HepG2 (cell line): ENCODE data around the gene CST4.
A peak's percentile ranks its signal among the peaks of the same experiment; 100 is the strongest.

Source experiments
- HNRNPK ChIP-seq: fragments of 200-400 bp; formaldehyde crosslinking; IDR thresholded peaks from 2 replicates; pipeline ENCODE4 v1.6.1; 2018; ENCODE audit warnings: low read length, low read depth, moderate library complexity, mild to moderate bottlenecking; ENCODE audit not compliant: poor library complexity, severe bottlenecking
- HNRNPL ChIP-seq: fragments of 200-400 bp; formaldehyde crosslinking; IDR thresholded peaks from 2 replicates; pipeline ENCODE4 v1.6.1; 2017; ENCODE audit warnings: mild to moderate bottlenecking, low read depth, low read length
- JDP2 ChIP-seq: sonication (generic); formaldehyde crosslinking; IDR thresholded peaks from 2 replicates; pipeline ENCODE4 v1.8.1; 2022; ENCODE audit warnings: missing genetic modification reagents, borderline replicate concordance
- PPARG ChIP-seq: conservative IDR thresholded peaks from 2 replicates; pipeline ENCODE4 v1.6.1; 2016; ENCODE audit warnings: missing biosample characterization, missing genetic modification reagents
- RAD21 ChIP-seq: fragments of 450-650 bp; formaldehyde crosslinking; IDR thresholded peaks from 2 replicates; pipeline ENCODE4 v1.5.0; 2020; ENCODE audit warnings: mild to moderate bottlenecking
- RELA ChIP-seq: sonication (generic); formaldehyde crosslinking; IDR thresholded peaks from 2 replicates; pipeline ENCODE4 v1.4.0; 2020; ENCODE audit warnings: missing genetic modification reagents
- TAF1 ChIP-seq: sonication (generic); formaldehyde crosslinking; IDR thresholded peaks from 2 replicates; pipeline ENCODE4 v1.4.0; 2020; ENCODE audit warnings: missing genetic modification reagents
- USF2 ChIP-seq, 2 experiments: sonication (generic) in 1 of 2; formaldehyde crosslinking in 1 of 2; IDR thresholded peaks; 2 replicates each; pipeline versions ENCODE4 v1.5.1 to v1.6.1; 2011 to 2020; ENCODE audit warnings: borderline replicate concordance in 1 of 2, low read depth in 1 of 2, low read length in 1 of 2, mild to moderate bottlenecking in 1 of 2, missing genetic modification reagents in 1 of 2, moderate library complexity in 1 of 2
- ZNF281 ChIP-seq: sonication (generic); formaldehyde crosslinking; IDR thresholded peaks from 2 replicates; pipeline ENCODE4 v1.4.0; 2020; ENCODE audit warnings: missing genetic modification reagents, borderline replicate concordance
- ZNF33A ChIP-seq: sonication (generic); formaldehyde crosslinking; IDR thresholded peaks from 2 replicates; pipeline ENCODE4 v1.5.1; 2020; ENCODE audit warnings: missing genetic modification reagents, mild to moderate bottlenecking, moderate library complexity, borderline replicate concordance
- ZNF570 ChIP-seq: sonication (generic); formaldehyde crosslinking; IDR thresholded peaks from 2 replicates; pipeline ENCODE4 v1.4.0; 2020; ENCODE audit warnings: mild to moderate bottlenecking, missing genetic modification reagents, borderline replicate concordance
- ZNF780A ChIP-seq: sonication (generic); formaldehyde crosslinking; IDR thresholded peaks from 2 replicates; pipeline ENCODE4 v1.8.0; 2022; ENCODE audit warnings: mild to moderate bottlenecking, missing genetic modification reagents, moderate library complexity
- ZSCAN22 ChIP-seq: sonication (generic); formaldehyde crosslinking; IDR thresholded peaks from 2 replicates; pipeline ENCODE4 v1.4.0; 2020; ENCODE audit warnings: mild to moderate bottlenecking, missing genetic modification reagents
- TF ChIP-seq, protein P1 (sequence below): sonication (generic); formaldehyde crosslinking; IDR thresholded peaks from 2 replicates; pipeline ENCODE4 v1.5.0; 2020; ENCODE audit warnings: mild to moderate bottlenecking, missing genetic modification reagents, moderate library complexity

DNA sequence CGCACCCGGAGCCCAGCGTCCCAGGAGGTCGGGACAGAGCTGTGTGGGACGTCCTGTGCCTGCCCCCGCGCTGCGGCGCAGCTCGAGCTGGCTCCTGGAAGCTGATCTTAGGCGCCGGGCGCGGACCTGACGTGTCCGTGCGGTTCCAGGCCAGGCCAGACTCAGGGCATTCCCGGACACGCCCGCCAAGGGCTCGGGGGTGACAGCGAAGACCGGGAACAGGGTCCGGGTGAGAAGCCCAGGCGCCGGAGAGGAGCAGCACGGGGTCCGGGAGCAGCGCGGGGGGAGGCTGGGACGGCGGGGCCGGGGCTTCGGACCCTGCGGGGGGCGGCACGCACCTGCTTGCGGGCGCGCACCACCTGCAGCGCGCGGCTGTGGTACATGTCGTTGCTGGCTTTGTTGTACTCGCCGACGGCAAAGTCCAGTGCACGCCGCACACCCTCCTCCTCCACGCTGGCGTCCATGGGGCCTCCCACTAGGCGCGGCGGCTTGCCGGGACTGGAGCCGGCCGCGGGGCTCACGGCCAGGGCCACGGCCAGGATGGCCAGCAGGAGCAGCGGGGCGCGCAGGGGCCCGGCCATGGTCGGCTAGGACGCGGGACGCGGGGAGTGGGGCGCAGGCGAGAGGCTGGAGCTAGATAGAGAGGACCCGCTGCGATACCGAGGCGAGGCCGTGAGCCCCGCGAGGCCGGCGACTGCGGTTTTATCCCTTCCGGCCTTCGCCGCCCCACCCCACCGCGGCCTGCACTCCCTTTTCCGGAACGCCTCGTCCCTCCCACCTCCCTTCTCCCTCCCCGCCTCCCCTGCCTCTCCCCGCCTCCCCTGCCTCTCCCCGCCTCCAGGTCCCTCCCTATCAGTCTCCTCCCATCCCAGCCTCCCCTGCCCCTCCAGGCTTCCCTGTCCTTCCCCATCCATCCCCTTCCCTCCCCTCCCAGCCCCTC is 51.3 kb downstream of the CST4 start, which contains the start of gene CST3:
- TF ChIP-seq RAD21 (CRISPR knock-in tag) (peak; percentile 81), ZNF281 (peak; percentile 36; the same call in 1 of the 2 replicates), HNRNPL (no peak), TAF1 (CRISPR knock-in tag) (peak; percentile 93), PPARG (CRISPR knock-in tag) (no peak), HNRNPK (peak; percentile 98), ZSCAN22 (CRISPR knock-in tag) (peak; percentile 73; the same call in 1 of the 2 replicates), ZNF33A (CRISPR knock-in tag) (no peak), ZNF780A (CRISPR knock-in tag) (no peak), USF2 (IDR thresholded peaks at IDR 0.05; ENCODE audit: low read depth, low read length) (no peak), USF2 (CRISPR knock-in tag; IDR thresholded peaks at IDR 0.05; ENCODE audit: borderline replicate concordance) (peak; percentile 33; the same call in 1 of the 2 replicates), ZNF570 (peak; percentile 89), RELA (CRISPR knock-in tag) (peak; percentile 36; the same call in 1 of the 2 replicates), JDP2 (CRISPR knock-in tag) (peak; percentile 55; the same call in 1 of the 2 replicates)
- TF ChIP-seq, protein P1, sequence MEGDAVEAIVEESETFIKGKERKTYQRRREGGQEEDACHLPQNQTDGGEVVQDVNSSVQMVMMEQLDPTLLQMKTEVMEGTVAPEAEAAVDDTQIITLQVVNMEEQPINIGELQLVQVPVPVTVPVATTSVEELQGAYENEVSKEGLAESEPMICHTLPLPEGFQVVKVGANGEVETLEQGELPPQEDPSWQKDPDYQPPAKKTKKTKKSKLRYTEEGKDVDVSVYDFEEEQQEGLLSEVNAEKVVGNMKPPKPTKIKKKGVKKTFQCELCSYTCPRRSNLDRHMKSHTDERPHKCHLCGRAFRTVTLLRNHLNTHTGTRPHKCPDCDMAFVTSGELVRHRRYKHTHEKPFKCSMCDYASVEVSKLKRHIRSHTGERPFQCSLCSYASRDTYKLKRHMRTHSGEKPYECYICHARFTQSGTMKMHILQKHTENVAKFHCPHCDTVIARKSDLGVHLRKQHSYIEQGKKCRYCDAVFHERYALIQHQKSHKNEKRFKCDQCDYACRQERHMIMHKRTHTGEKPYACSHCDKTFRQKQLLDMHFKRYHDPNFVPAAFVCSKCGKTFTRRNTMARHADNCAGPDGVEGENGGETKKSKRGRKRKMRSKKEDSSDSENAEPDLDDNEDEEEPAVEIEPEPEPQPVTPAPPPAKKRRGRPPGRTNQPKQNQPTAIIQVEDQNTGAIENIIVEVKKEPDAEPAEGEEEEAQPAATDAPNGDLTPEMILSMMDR (CRISPR knock-in tag) = no peak; the same call in 1 of the 2 replicates
